ENCODE results near the gene CDC42SE1.

CDC42SE1 gene

GRCh38 chr1:151054971-151055547 lies 4.4 kb downstream of the CDC42SE1 start:
- no peaks in the 10 kb centered on the region for H3K9me2 ChIP-seq (ENCODE audit: low read depth, low read length)
- H3K4me1 ChIP-seq (ENCODE audit: insufficient read depth, low read length, severe bottlenecking): peaks cover 28% of the 10 kb centered on the region
- no peak overlapping the region for H2AFZ ChIP-seq (ENCODE audit: low read length)
- no peak overlapping the region for H3K4me2 ChIP-seq (ENCODE audit: low read length)
- no peak for TF ChIP-seq EZH2 (IDR thresholded peaks at IDR 0.05; ENCODE audit: borderline replicate concordance, low read length)
- TF ChIP-seq, protein P1, sequence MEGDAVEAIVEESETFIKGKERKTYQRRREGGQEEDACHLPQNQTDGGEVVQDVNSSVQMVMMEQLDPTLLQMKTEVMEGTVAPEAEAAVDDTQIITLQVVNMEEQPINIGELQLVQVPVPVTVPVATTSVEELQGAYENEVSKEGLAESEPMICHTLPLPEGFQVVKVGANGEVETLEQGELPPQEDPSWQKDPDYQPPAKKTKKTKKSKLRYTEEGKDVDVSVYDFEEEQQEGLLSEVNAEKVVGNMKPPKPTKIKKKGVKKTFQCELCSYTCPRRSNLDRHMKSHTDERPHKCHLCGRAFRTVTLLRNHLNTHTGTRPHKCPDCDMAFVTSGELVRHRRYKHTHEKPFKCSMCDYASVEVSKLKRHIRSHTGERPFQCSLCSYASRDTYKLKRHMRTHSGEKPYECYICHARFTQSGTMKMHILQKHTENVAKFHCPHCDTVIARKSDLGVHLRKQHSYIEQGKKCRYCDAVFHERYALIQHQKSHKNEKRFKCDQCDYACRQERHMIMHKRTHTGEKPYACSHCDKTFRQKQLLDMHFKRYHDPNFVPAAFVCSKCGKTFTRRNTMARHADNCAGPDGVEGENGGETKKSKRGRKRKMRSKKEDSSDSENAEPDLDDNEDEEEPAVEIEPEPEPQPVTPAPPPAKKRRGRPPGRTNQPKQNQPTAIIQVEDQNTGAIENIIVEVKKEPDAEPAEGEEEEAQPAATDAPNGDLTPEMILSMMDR (IDR thresholded peaks at IDR 0.05; ENCODE audit: low read length): no peak
- no peak overlapping the region for H3K27ac ChIP-seq (ENCODE audit: low read depth, low read length, poor library complexity, severe bottlenecking)
- no peak overlapping the region for H3K9ac ChIP-seq (ENCODE audit: low read length)
- no peak overlapping the region for H3K4me3 ChIP-seq (ENCODE audit: low read depth, low read length, poor library complexity, severe bottlenecking)
- no peaks in the 10 kb centered on the region for H3K9me3 ChIP-seq (ENCODE audit: low read length)
- H3F3A ChIP-seq (ENCODE audit: insufficient read depth, low read length): peaks cover 9% of the 10 kb centered on the region; the same call in 1 of the 2 replicates
- H3K79me2 ChIP-seq (ENCODE audit: insufficient read depth, low read length): peaks cover 19% of the 10 kb centered on the region; the same call in 1 of the 2 replicates
- H4K20me1 ChIP-seq (ENCODE audit: insufficient read depth, low read length): no peaks in the 10 kb centered on the region
- peaks cover 67% of the 10 kb centered on the region for H3K36me3 ChIP-seq (ENCODE audit: insufficient read depth, low read length)
- H3K27me3 ChIP-seq (ENCODE audit: insufficient read depth, low read length): no peaks in the 10 kb centered on the region

DNA sequence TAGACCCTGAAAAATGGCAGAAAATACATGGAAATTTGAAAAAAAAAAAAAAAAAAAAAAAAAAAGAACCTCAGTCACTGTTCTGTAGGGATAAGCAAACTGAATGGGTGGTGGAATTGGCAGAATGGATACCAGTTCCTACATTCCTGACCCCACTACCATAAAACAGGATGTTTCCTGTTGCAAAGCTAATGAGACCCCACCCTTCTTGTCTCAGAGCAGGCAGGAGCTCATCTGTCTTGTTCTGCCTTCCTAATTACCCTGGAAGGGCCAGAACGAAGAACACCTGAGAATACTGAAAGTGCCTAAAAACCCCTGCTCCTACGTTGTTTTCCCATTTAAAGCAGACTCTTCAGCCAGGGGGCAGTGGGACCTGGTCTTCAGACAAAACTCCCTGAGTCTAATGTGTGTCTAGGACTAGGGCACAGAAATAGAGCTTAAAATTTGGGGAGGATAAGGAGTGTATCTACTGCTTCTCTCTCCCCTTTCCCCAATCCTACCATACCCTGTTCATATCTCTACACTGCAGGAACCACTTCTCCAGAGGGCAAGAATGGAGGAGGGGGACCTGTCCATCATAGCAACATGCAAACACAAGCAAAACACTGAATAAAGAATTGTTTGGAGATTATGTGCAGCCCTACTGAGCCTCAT lies 7.9 kb downstream of the CDC42SE1 start:
- peaks cover 13% of the 10 kb centered on the region; the same call in 1 of the 2 replicates for H3F3A ChIP-seq (ENCODE audit: insufficient read depth, low read length)
- H3K4me2 ChIP-seq (ENCODE audit: low read length): no peak overlapping the region
- H3K9ac ChIP-seq (ENCODE audit: low read length): no peak overlapping the region
- no peak overlapping the region for H3K27ac ChIP-seq (ENCODE audit: low read depth, low read length, poor library complexity, severe bottlenecking)
- no peaks in the 10 kb centered on the region for H3K9me3 ChIP-seq (ENCODE audit: low read length)
- peaks cover 66% of the 10 kb centered on the region for H3K36me3 ChIP-seq (ENCODE audit: insufficient read depth, low read length)
- no peak overlapping the region for H2AFZ ChIP-seq (ENCODE audit: low read length)
- H3K9me2 ChIP-seq (ENCODE audit: low read depth, low read length): no peaks in the 10 kb centered on the region
- no peaks in the 10 kb centered on the region for H4K20me1 ChIP-seq (ENCODE audit: insufficient read depth, low read length)
- no peaks in the 10 kb centered on the region for H3K27me3 ChIP-seq (ENCODE audit: insufficient read depth, low read length)
- no peaks in the 10 kb centered on the region for H3K79me2 ChIP-seq (ENCODE audit: insufficient read depth, low read length)
- H3K4me1 ChIP-seq (ENCODE audit: insufficient read depth, low read length, severe bottlenecking): peaks cover 15% of the 10 kb centered on the region
- TF ChIP-seq, protein P1 (IDR thresholded peaks at IDR 0.05; ENCODE audit: low read length): no peak
- no peak for TF ChIP-seq EZH2 (IDR thresholded peaks at IDR 0.05; ENCODE audit: borderline replicate concordance, low read length)
- H3K4me3 ChIP-seq (ENCODE audit: low read depth, low read length, poor library complexity, severe bottlenecking): no peak overlapping the region

GRCh38 chr1:151050051-151050688 lies 9.3 kb downstream of the CDC42SE1 start:
- H3K4me2 ChIP-seq (ENCODE audit: low read length): no peak overlapping the region

More at GRCh38 chr1:151050051-151050688, 9.3 kb downstream of the CDC42SE1 start:
- Histone ChIP-seq H3K27ac (ENCODE audit: low read depth, low read length, poor library complexity, severe bottlenecking) (no peak overlapping the region), H4K20me1 (ENCODE audit: insufficient read depth, low read length) (no peaks in the 10 kb centered on the region), H3K36me3 (ENCODE audit: insufficient read depth, low read length) (peaks cover 54% of the 10 kb centered on the region), H3K9me2 (ENCODE audit: low read depth, low read length) (no peaks in the 10 kb centered on the region), H2AFZ (ENCODE audit: low read length) (no peak overlapping the region), H3K27me3 (ENCODE audit: insufficient read depth, low read length) (no peaks in the 10 kb centered on the region), H3K79me2 (ENCODE audit: insufficient read depth, low read length) (no peaks in the 10 kb centered on the region), H3F3A (ENCODE audit: insufficient read depth, low read length) (peaks cover 13% of the 10 kb centered on the region; the same call in 1 of the 2 replicates), H3K9ac (ENCODE audit: low read length) (no peak overlapping the region), H3K9me3 (ENCODE audit: low read length) (no peaks in the 10 kb centered on the region), H3K4me3 (ENCODE audit: low read depth, low read length, poor library complexity, severe bottlenecking) (no peak overlapping the region), H3K4me1 (ENCODE audit: insufficient read depth, low read length, severe bottlenecking) (peaks cover 17% of the 10 kb centered on the region)
- TF ChIP-seq EZH2 (IDR thresholded peaks at IDR 0.05; ENCODE audit: borderline replicate concordance, low read length): no peak
